HG03520 (cell line): Measurements from ENCODE around the gene JAM2.
"Not testable (repeated sequence)": the region's sequence is repeated elsewhere in the genome, so short reads cannot be mapped to it uniquely, and the experiment has no call there.

Experiments used
- ATAC-seq: cut with Tn5 transposase; IDR thresholded peaks from one replicate; pipeline ENCODE4 v1.9.1; 2021; ENCODE audit warnings: mild to moderate bottlenecking, moderate library complexity; ENCODE audit not compliant: unreplicated experiment

Gene JAM2

DNA sequence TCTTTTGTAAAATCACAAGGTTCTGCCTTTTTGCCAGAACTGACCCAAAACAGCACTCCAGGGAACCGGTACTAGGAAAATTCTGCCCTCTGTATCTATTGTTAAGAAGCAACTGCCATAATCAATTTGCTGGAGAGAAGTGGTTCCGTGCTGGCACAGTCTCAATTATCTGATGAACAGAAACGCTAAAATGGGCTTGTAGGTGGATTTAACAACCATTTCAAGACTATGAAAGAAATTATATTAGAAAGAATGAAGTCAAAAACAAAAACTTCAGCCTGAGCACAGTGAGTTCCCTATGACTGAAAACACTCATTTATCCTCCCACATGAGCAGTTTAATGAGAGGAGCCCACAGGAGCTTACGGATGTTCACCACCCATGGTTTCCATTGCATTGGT is 4.4 kb downstream of the JAM2 start:
- no peak for ATAC-seq

DNA sequence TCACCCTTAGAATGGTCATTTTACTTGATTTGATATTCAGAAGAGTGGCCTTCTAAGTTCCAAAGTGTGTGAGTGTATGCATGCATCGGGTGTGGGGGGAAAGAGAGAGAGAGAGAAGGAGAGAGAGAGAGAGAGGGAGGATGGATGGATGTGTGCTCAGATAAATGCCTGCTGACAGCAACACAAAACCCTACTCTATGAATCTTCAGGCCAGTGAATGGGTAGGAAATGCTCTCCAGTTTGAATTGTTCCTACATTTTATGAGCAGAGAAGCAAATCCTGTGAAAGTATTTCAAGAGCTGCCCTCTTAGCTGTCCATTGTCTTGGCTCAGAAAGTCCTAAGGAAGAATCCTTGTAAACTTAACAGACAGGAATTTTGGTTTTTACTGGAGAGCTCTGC is 7.4 kb downstream of the JAM2 start:
- ATAC-seq, result no peak

DNA sequence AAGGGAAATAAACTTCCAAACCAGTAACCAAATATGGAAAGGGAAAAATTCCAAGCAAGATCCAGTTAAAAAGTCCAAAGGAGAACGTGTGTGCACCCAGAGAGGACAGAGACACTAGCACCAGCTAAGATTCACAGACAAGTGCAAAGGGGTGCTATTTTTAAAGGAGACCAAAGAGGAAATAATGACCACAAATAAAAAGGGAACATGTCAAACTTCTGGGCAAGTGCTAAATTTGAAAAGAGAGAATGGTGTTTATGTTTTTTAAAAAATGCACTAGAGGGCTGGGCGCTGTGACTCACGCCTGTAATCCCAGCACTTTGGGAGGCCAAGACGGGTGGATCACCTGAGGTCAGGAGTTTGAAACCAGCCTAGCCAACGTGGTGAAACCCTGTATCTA is 8.6 kb downstream of the JAM2 start:
- no peak for ATAC-seq

DNA sequence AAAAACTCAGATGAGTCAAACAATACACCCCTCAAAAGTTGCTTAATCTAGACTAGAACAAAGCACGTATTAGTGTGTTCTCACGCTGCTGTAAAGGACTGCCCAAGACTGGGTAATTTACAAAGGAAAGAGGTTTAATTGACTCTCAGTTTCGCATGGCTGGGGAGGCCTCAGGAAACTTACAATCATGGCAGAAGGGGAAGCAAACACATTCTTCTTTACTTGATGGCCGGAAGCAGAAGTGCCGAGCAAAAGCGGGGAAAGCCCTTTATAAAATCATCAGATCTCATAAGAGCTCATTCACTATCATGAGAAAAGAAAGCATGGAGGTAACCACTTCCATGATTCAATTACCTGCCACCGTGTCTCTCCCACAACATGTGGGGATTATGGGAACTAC is 10.1 kb downstream of the JAM2 start:
- no peak for ATAC-seq

DNA sequence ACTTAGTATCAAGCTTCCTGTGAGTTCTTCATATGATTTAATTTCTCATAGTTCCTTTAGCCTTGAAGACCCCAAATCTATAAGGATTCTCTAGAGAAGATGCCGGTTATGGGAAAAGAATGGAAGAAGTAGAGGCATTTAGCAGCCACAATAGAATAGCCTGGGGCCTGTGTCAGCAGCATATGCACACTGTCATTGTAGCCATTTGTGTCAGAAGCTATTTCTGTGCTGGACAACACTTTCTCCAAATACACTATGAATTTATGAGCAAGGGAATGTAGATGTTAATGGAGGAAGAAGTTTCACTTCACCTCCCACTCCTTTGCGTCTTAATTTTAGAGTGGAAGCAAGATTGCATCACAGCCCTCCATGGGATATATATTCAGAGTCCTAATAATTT is 17.4 kb downstream of the JAM2 start:
- no peak for ATAC-seq

DNA sequence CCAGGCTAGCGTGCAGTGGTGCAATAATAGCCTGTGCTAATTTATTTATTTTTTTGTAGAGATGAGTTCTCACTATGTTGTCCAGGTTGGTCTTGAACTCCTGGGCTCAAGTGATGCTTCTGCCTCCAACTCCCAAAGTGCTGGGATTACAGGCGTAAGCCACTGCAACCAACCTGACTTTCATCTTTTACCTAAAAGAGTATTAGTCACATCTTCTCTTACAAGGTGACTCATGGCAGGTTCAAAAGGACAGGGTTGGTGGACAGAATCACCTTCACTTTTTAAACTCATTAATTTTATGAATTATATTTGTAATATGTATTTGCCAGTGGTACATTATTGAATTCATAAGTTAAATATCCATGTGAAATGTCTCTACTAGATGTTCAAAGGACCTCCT is 18.1 kb downstream of the JAM2 start:
- no peak for ATAC-seq

DNA sequence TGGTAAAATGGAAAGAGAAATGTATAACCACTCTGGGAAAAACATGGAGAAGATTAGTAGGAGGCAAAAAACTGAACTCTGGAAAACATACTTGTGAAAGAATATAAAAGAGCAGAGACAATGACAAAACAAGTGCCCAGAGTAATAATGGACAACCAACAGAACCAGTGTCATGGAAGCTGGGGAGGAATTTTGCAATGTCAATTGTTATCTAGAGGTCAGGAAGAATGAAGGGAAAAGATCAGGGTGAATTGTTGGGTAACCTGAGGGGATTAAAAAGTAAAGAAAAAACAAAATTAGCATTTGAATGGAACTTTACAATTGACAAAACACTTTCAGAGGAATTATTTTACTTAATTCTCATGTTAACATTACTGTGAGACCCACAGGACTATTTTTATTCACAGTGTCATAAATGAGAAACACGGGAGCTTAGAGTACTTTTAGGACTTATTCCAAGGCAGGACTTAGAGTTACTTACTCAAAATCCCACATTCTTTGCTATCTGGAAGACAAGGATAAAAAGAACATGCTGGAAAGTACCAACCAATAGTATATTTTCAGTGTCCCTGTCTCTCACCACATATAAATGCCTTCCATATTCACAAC is 19.5 kb downstream of the JAM2 start:
- no peak for ATAC-seq

DNA sequence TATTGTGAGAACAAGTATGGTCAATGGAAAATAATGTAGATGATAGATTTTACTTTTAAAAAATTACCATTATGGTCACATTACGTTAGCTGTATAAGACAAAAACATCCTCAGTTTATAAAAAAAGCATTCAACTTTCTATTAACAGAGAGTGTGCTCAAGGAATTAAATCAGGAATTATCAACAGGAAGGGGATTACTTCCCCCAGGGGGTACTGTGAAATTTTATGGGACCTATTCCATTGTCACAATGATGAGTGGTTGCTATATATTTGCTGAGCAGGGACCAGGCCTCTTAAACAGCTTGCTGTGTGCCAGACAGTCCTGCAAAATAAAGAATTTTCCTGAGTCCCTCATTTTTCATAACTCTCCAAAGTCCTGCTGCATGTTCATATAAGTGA is 21.2 kb downstream of the JAM2 start:
- ATAC-seq, result no peak

DNA sequence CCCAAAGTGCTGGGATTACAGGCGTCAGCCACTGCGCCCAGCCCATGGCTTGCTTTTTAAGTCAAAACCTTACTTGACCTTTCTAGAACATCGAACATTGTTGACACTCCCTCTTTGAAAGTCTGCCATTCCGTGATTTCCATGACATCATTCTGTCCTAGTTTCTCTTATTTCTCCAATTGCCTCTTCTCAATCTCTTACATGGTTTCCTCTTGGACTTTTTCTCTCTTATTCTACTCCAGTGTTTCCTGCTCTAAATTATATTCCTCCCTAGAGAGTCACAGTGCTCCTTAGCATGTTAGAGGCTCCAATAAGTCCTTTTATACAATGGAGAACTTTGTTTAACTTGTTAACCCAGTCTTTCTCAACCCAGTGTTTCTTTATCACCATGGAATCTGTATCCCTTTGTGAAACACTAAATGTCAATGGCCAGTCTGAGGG is 25.5 kb downstream of the JAM2 start:
- no peak for ATAC-seq

DNA sequence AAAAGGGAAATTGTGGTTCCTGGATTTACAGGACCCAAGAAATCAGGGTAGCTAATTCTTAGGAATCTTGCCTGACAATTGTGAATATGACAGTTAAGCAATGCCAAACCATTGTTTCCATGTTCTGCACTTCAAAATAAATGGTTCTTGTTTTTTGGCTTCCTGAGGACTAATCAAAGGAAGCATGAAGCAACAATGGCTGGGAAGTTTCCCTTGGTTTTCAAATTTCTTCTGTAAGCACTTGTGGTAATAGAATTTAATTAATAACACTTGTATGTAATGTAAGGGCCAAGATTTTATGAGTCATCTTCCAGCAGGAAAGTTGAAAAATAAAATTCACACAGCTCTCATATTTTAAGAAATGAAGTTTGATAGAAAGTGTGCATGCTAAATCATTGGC is 31.7 kb downstream of the JAM2 start:
- ATAC-seq, result no peak

DNA sequence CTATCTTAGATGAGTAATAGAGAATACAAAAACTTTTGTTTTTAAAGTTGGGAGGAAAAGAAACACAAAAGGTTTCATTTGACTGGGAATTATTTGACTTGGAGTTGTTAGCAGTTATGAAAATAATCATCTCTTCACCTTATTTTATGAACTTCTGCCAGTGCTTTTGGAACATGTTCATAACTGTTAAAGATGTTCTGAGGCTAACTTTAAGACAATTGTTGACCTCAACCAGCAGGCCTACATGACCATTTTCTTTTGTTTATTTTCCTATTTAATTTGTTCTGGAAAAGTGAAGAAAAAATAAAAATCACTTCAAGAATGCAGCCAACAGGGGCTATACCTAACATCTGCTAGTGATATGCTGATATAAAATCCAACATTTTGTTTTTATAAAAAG is 37.4 kb downstream of the JAM2 start:
- ATAC-seq, result no peak

DNA sequence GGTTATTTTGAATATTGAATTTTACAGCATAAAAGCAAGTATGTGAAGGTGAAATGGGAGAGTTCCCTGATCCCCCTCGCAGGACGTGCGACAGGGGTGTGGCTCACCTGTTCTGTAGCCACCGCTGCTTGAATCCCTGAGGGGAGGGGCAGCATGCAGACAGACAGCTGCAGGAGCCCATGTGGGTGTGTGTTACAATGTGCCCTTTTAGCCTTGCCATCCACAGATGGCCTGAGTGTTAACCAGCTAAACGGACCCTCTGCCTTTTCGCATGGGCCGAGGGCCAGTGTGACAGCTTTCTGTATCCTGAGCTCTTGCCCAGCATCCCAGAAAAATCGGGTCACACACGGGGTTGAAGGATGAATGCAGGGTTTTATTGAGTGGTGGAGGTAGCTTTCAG is 43.3 kb downstream of the JAM2 start:
- no peak for ATAC-seq

DNA sequence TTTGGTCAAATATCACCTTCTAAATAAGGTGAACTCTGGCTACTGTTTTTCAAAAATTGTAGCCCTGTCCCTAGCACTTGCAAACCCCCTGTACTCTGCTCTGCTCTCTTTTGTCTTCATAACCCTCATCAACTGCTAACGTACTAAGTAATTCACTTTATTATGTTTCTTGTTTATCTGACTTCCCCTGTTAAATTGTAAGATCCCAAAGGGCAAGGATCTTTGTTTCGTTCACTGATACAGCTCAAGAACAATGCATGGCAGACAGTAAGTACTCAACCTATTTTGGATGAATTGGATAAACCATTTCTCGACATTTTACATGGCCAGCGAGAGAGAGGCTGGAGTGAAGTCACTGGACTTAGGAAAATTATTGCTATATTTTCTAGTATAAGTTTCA is 48.7 kb downstream of the JAM2 start:
- no peak for ATAC-seq

DNA sequence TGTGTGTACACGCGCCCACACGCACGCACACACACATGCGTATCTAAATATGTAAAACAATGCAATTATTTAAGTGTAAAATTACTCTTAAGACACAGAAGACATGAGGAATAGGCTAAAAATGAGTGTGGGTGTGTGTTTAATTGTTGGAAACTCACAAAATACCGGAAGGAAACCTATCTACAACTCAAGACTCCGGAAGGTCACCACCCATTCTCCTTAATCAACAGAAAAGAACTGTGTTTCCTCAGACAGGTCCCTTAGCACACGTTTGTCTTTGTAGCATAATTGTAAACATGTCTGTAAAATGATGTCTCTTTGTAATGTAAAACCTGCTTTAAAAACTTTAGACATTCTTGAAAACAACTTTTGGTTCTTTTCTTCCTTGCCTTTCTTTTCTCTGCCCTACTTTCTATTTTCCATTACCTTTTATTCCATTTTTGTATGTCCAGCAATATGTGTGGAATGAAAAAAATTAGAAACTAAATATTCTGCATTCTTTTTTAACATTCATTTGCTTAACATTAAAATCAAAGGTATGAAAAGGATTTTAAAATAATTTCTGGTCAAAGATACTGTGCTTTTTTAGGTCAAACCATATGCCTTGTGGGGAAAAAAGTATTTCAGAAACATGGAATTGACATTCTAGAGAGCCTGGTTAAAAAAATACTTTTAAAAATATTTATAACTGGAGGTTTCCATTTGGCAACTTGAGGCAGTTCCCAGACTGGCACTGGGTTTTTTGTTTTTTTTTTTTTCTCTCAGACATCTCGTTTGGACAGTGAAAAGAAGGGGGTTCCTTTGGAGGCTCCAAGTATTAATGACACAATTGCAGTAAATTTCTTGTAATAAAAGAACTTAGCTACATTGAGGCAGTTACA is 49.5 kb downstream of the JAM2 start:
- no peak for ATAC-seq

DNA sequence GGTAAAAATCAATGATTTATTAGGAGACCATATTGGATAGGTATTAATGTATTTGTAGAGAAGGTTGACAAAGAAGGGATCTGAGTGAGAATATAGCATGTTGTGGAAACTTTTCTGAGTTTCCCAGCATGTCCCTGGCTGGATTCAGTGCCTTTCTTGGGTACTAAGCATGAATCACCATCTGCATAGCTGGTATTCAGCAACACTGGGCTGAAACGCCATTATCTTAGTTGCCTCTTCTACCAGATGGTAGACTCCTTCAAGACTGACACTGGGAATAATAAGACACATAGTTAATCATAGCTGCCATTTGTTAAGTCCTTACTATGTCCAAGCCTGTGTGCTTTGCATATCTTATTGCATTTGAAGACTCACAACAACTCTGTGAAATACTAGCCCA is 50.2 kb downstream of the JAM2 start:
- no peak for ATAC-seq

DNA sequence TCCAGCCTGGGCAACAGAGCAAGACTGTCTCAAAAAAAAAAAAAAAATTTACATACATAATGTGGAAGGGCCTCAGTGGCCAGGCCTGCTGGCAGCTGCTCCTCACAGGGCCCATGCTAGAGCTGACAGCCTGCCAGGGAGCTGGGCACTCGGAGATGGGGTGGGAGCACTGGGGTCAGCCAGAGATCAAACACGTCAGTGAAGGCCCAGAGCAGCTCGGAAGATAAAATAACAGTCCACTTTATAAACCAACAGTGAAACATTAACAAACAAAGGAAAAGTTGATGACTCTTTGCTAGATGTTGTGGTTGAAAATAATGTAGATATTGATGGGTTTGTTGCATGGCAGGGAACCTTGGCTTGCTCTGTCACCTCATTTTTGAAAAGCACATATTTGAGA is 52.9 kb downstream of the JAM2 start:
- no peak for ATAC-seq

DNA sequence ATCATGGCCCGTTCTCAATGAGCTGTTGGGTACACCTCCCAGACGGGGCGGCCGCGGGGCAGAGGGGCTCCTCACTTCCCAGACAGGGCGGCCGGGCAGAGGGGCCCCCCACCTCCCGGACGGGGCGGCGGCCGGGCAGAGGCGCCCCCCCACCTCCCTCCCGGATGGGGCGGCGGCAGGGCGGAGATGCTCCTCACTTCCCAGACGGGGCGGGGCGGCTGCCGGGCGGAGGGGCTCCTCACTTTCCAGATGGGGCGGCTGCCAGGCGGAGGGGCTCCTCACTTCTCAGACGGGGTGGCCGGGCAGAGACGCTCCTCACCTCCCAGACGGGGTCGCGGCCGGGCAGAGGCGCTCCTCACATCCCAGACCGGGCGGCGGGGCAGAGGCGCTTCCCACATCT is 56.4 kb downstream of the JAM2 start:
- not testable (repeated sequence) for ATAC-seq

DNA sequence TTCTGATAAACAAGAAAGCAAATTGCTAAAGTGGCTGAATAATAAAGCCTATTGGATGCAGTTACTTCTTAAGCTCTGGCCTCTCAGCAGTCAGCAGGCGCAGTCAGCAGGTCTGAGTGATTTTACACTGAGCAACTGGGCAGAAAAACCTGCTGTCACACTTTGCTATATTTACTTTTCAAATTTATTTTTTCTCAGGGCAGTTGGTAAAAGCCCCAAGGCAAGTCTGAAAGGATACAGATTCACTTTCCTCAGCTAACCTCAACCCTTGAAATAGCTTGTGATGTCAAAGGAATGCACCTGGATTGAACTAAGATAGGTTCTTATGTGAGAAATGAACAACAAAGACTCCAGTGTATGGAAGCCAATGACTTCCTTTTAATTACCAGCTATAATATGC is 61.7 kb downstream of the JAM2 start:
- no peak for ATAC-seq

DNA sequence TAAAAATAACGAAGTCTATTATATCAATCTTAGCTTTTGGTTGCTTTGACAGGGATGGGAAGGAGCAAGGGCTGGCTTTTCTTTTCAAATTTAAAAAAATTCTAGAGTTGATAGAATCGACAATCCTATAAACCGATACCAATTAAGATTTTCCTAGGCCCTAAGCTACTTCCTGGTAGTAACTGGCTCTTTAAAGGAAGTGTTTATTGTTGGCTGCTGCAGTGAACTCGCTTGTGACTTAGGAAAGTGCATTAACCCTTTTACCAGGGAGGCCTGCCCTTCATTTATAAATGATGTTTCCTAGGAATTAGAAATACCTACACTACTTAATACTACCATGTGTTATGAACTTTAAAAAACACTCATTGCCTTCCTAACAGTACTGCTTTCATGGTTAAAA is 62.5 kb downstream of the JAM2 start:
- no peak for ATAC-seq

DNA sequence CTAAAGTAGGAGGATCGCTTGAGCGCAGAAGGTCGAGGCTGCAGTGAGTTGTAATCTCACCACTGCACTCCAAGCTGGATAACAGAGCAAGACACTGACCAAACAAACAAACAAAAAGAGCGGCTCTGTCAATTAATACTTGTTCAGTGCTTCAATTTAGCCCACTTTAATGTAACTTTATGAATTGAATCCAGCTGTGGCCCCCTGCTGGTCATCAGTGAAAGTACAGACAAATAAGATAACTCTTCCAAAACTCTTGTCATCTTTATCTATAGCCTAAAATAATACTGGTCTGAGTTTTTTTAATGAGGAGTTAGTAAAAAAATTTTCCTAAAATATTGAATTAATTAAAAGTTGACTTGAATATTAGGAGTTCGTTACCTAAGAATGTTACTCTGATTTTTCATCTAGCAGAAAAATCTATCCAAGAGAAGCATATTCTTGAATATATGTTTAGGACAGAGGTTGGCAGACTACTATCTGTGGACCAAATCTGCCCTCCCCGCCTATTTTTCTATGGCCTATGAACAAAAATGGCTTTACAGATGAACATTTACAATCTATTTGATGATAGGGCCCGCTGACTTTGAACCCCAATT is 69.5 kb downstream of the JAM2 start:
- no peak for ATAC-seq

DNA sequence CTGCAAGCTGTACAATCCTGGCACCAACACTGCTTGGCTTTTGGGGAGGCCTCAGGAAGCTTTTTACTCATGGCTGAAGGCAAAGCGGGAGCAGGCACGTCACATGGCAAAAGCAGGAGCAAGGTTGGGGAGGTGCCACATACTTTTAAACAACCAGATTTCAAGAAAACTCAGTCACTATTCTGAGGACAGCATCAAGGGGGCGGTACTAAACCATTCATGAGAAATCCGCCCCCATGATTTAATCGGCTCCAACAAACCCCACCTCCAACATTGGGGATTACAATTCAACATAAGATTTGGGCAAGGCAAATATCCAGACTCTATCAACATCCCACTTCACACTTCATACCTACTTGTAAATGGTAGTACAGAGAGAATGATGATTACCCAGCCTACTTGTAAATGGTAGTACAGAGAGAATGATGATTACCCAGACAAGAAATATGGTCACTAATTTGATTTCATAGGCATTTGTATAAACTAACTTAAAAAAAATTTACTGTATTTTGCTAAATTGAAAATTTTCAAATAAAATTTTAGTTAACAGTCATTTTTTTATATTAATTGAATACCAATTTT is 70.7 kb downstream of the JAM2 start:
- no peak for ATAC-seq

DNA sequence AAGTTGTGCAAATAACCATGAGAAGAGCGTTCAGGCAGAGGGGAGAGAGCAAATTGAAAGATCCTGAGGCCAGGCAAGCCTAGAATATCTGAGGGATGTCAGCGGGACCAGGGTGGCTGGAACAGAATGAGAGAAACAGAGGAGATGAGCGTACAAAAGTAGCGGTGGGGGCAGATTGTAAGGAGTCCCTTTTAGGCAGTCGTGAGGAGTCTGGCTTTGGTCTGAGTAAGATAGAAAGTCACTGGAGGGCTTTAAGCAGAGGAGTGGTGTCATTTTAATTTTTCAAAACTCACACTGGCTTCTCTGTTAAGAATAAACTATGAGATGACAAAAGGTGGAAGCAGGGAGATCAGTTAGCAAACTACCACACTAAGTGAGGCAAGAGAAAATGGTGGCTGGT is 71.5 kb downstream of the JAM2 start:
- no peak for ATAC-seq
